ENCODE results near the gene PCK2. TPM values are rescaled to one million over a fixed set of nuclear protein-coding genes. Genes with fewer than 3 reads are reported as not detected.

Gene PCK2
- total and polyA plus RNA-seq, 2 of the 13 experiments (the other 11 are each of a cell fraction or from before 2014, with no cell fraction given): 129 to 272 TPM

DNA sequence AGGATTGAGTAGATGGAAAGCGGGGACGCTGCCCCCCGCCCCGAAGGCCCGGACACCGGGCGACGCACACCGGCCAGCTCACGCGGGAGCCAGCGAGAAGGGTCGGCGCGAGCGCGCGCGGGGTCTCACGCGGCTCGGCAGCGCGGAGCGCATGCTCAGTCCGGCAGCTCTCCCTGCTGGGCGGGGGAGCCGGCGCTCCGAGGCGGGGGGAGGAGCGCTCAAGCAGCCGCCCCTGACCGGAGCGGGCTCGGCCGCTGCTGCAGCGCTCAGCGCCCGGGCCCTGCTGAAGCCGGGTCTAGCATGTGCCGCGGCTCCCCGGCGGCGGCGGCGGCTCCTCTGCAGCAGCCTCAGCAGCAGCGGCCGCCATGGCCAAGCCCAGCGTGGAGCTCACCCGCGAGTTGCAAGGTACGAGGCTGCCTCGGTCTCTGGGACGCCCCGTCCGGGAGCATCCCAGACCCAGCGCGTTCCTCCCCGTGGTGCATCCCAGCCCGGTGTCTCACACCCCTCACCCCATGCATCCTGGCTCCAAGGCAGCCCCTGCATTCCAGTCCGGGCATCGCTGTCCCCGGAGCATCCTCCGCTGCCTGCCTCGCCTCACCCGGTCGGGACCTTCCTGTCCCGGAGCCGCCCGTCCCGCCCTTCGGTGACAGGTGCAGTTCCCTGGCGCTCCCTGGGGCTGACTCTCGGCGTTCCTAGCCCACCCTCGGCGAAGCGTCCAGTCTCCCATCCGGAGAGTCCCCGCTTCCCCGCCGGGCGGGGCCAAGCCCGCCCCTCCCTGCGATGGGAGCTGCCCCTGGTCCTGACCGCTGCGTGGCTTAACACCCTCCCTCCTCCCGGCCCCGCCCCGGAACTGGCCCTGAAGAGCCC is 42.1 kb upstream of the PCK2 start, which contains the start of gene CARMIL3 (continued):
- peak; percentile 7; the same call in 1 of the 2 replicates for TF ChIP-seq SOX13 (IDR thresholded peaks at IDR 0.05)
- peak in 1 of 2 experiments; percentile 50; a peak in 2 of 4 replicates for TF ChIP-seq SOX13 (CRISPR knock-in tag; conservative IDR thresholded peaks at IDR 0.05 in 1 of 2, IDR thresholded peaks at IDR 0.05 in 1 of 2)
- TF ChIP-seq REL (CRISPR knock-in tag; conservative IDR thresholded peaks at IDR 0.05): peak; percentile 90
- TF ChIP-seq ZNF20 (CRISPR knock-in tag; IDR thresholded peaks at IDR 0.05): no peak
- no peak for TF ChIP-seq FIP1L1 (IDR thresholded peaks at IDR 0.05; ENCODE audit: borderline replicate concordance, insufficient read depth, low read depth, low read length)
- peak; percentile 90 for TF ChIP-seq ZNF160 (CRISPR knock-in tag; IDR thresholded peaks at IDR 0.05)
- TF ChIP-seq, protein P1, sequence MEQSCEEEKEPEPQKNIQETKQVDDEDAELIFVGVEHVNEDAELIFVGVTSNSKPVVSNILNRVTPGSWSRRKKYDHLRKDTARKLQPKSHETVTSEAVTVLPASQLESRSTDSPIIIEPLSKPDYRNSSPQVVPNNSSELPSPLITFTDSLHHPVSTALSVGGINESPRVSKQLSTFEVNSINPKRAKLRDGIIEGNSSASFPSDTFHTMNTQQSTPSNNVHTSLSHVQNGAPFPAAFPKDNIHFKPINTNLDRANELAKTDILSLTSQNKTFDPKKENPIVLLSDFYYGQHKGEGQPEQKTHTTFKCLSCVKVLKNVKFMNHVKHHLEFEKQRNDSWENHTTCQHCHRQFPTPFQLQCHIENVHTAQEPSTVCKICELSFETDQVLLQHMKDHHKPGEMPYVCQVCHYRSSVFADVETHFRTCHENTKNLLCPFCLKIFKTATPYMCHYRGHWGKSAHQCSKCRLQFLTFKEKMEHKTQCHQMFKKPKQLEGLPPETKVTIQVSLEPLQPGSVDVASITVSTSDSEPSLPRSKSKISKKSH (CRISPR knock-in tag; IDR thresholded peaks at IDR 0.05; ENCODE audit: borderline replicate concordance): peak; percentile 83; the same call in 1 of the 2 replicates
- no peak for TF ChIP-seq NR2C2 (CRISPR knock-in tag; IDR thresholded peaks at IDR 0.05; ENCODE audit: borderline replicate concordance)
- TF ChIP-seq ZBTB38 (CRISPR knock-in tag; IDR thresholded peaks at IDR 0.05): no peak; the same call in 1 of the 2 replicates
- peak; percentile 12; the same call in 1 of the 2 replicates for TF ChIP-seq FOXK1 (CRISPR knock-in tag; IDR thresholded peaks at IDR 0.05; ENCODE audit: borderline replicate concordance, low read depth)
- TF ChIP-seq PHF20 (CRISPR knock-in tag; IDR thresholded peaks at IDR 0.05): peak; percentile 58
- TF ChIP-seq POLR2AphosphoS5 (IDR thresholded peaks at IDR 0.05; ENCODE audit: low read depth, low read length): peak; percentile 54; the same call in 1 of the 2 replicates
- TF ChIP-seq GABPA (IDR thresholded peaks at IDR 0.05; ENCODE audit: low read depth, low read length): no peak
- peak; percentile 71 for TF ChIP-seq GABPA (CRISPR knock-in tag; IDR thresholded peaks at IDR 0.05; ENCODE audit: low read depth)
- peak; percentile 54; the same call in 1 of the 2 replicates for TF ChIP-seq ELF3 (CRISPR knock-in tag; IDR thresholded peaks at IDR 0.05)
- TF ChIP-seq SETDB1 (CRISPR knock-in tag; IDR thresholded peaks at IDR 0.05; ENCODE audit: borderline replicate concordance): no peak
- TF ChIP-seq ARID2 (CRISPR knock-in tag; IDR thresholded peaks at IDR 0.05; ENCODE audit: borderline replicate concordance): peak; percentile 10; the same call in 1 of the 2 replicates
- TF ChIP-seq AHR (CRISPR knock-in tag; IDR thresholded peaks at IDR 0.05): peak; percentile 75; the same call in 1 of the 2 replicates
- TF ChIP-seq SMAD3 (CRISPR knock-in tag; IDR thresholded peaks at IDR 0.05): peak; percentile 84; the same call in 1 of the 2 replicates
- TF ChIP-seq JARID2 (CRISPR knock-in tag; IDR thresholded peaks at IDR 0.05; ENCODE audit: insufficient replicate concordance): peak; percentile 68
- TF ChIP-seq SMC3 (IDR thresholded peaks at IDR 0.05; ENCODE audit: low read length): no peak
- 0 out of 2 replicates have a peak, but pooled peaks have one; percentile 24 for TF ChIP-seq FOXA3 (CRISPR knock-in tag; IDR thresholded peaks at IDR 0.05)
- no peak for TF ChIP-seq TCF7L2 (IDR thresholded peaks at IDR 0.05; ENCODE audit: low read depth, low read length)
- TF ChIP-seq PAF1 (CRISPR knock-in tag; IDR thresholded peaks at IDR 0.05): no peak
- no peak for TF ChIP-seq ZMYM3 (CRISPR knock-in tag; IDR thresholded peaks at IDR 0.05)
- no peak for TF ChIP-seq ZKSCAN1 (IDR thresholded peaks at IDR 0.05; ENCODE audit: low read length)
- no peak; the same call in 1 of the 2 replicates for TF ChIP-seq SATB2 (CRISPR knock-in tag; IDR thresholded peaks at IDR 0.05)
- peak; percentile 92; the same call in 1 of the 2 replicates for TF ChIP-seq FOXC1 (CRISPR knock-in tag; IDR thresholded peaks at IDR 0.05; ENCODE audit: borderline replicate concordance)
- TF ChIP-seq, protein P2, sequence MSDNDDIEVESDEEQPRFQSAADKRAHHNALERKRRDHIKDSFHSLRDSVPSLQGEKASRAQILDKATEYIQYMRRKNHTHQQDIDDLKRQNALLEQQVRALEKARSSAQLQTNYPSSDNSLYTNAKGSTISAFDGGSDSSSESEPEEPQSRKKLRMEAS (IDR thresholded peaks at IDR 0.05): no peak
- TF ChIP-seq MIXL1 (CRISPR knock-in tag; IDR thresholded peaks at IDR 0.05): peak; percentile 58; the same call in 1 of the 2 replicates
